ENCODE data around the gene FAM50B. TPM values are rescaled to one million over a fixed set of nuclear protein-coding genes. Genes with fewer than 3 reads are reported as not detected.

FAM50B gene
- total RNA-seq, 1 experiment from 2014 or later = 4.0 TPM

DNA sequence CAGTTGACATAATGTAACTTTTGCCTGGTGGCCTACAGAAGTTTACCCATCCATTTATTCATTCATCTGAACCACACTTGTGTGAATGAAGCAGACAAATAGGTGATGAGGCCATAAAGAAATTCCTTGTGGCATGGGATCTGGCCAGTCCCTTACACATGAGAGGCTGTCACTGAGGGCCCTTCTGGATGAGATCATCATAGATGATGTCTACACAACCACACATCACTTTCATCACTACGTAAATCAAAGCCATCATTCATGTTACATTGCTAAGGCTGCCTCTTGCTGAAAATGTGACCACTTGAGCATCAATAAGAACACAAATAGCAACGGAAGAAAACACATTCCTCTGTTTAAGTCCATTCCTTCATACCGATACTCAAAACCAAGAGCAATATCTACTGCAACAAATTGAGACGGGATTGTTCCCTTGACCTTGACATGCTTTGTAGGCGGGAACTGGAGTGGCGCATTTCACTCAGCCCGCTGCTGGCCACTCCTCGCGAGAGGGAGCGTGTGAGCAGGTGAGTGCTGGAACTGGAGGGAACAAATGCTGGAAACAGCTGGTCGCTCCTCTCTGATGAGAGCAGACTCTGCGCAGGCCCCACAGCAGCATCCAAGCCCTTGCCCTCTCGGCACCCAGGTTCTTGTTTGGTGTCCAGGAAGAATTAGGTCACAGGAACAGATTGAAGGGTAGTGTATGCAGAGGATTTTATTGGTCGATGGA is 49.3 kb downstream of the FAM50B start:
- no peak for DNase-seq
- no peak overlapping the region for H3K4me3 ChIP-seq (ENCODE audit: insufficient read depth, low read depth, low read length)
- no peaks in the 10 kb centered on the region for H3K36me3 ChIP-seq (replicated peaks; ENCODE audit: control insufficient read depth, insufficient read depth, low read length)
- H3K27me3 ChIP-seq (ENCODE audit: control insufficient read depth, insufficient read depth, low read length) = no peaks in the 10 kb centered on the region

DNA sequence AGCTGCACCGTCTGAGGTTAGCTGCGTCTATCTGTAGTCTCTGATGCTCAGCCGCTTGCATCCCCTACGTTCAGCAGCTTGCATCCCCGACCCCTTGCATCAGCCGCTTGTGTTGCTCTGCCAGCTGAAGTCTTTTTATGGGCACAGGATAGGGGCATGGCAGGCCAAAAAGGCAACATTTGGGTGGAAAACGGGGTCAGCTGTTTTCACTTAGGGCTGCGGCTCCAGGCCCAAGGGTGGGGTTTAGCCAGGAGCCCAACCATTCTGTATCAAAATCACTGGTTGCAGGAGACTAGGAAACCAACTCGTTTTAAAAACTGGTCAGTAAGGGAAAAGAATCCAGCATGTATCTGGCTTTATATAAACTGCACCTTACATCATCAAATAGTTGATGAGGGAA is 49.9 kb downstream of the FAM50B start:
- no peaks in the 10 kb centered on the region for H3K27me3 ChIP-seq (ENCODE audit: control insufficient read depth, insufficient read depth, low read length)
- no peaks in the 10 kb centered on the region for H3K36me3 ChIP-seq (replicated peaks; ENCODE audit: control insufficient read depth, insufficient read depth, low read length)
- no peak overlapping the region for H3K4me3 ChIP-seq (ENCODE audit: insufficient read depth, low read depth, low read length)
- DNase-seq = no peak

DNA sequence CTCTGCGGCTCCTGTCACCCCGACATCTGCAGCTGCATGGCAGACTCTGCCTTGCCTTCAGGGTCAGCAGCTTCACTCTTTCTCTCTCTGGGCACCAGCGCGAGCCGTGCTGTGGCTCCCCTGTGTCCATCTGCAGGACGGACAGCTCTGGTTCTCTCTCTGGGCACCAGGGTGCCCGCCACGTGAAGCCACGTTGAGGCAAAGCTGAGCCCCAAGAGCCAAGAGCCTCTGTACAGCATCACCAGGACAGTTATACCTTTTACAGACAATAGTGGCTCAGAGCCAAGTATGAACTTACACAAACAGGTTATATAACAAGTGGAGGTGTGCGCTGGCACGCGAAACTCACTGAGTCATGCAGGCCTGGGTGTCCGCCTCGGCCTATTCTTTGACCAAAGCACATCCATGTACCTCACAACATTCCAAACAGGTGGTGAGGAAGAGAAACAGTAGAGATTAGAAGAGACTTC is 50.8 kb downstream of the FAM50B start:
- no peak overlapping the region for H3K4me3 ChIP-seq (ENCODE audit: insufficient read depth, low read depth, low read length)
- no peak for DNase-seq
- H3K27me3 ChIP-seq (ENCODE audit: control insufficient read depth, insufficient read depth, low read length) = no peaks in the 10 kb centered on the region
- no peaks in the 10 kb centered on the region for H3K36me3 ChIP-seq (replicated peaks; ENCODE audit: control insufficient read depth, insufficient read depth, low read length)

Other genes with a start within 250 kb of the FAM50B start
- 1.4 and 4.1 TPM in 2 replicates for gene PXDC1, start 97.7 kb upstream of the FAM50B start, total RNA-seq (2014; rRNA removed; shearing (Covaris generic))
- not detected in 2 replicates for gene FAM217A, start 229.8 kb downstream of the FAM50B start, total RNA-seq (2014; rRNA removed; shearing (Covaris generic))